Left lung (tissue), 10 donors: ENCODE results near the gene PDP2. TPM values are rescaled to one million over a fixed set of nuclear protein-coding genes. Genes with fewer than 3 reads are reported as not detected.

Experiments
- ATAC-seq: fragments of 200-7000 bp; cut with Tn5 transposase; one replicate; pipeline ENCODE4 v1.9.1; 2020; ENCODE audit warnings: moderate library complexity
- DNase-seq, 4 donors: peaks; one replicate each; pipeline ENCODE4 v3.0.0-alpha.2; 2013 to 2020
- H3K27ac ChIP-seq, 2 donors: fragments of 200-600 bp; sonication (generic) in 1 of 2; one replicate each; pipeline versions ENCODE4 v1.5.0 to v1.8.0; 2020 to 2021
- H3K27me3 ChIP-seq, 2 donors: fragments of 200-600 bp; sonication (generic) in 1 of 2; one replicate each; pipeline versions ENCODE4 v1.5.0 to v1.8.0; 2020 to 2021
- H3K36me3 ChIP-seq, 2 donors: fragments of 200-600 bp; sonication (generic) in 1 of 2; one replicate each; pipeline versions ENCODE4 v1.5.0 to v1.8.0; 2020 to 2021
- H3K4me1 ChIP-seq, 2 donors: fragments of 200-600 bp; one replicate each; pipeline ENCODE4 v1.8.0; 2021
- H3K4me3 ChIP-seq, 2 donors: fragments of 200-600 bp; sonication (generic) in 1 of 2; one replicate each; pipeline versions ENCODE4 v1.5.0 to v1.8.0; 2020 to 2021; ENCODE audit warnings: mild to moderate bottlenecking in 1 of 2
- H3K9me3 ChIP-seq, 2 donors: fragments of 200-600 bp; sonication (generic) in 1 of 2; one replicate each; pipeline versions ENCODE4 v1.5.0 to v1.8.0; 2020 to 2021
- CTCF ChIP-seq, 2 donors: fragments of 200-600 bp; sonication (generic) in 1 of 2; IDR thresholded peaks; one replicate each; pipeline versions ENCODE4 v1.5.0 to v1.8.0; 2021; ENCODE audit warnings: antibody characterized with exemption in 2 of 2
- intact Hi-C, 2 donors: fragments of 100-400 bp; cut with DNase I; formaldehyde crosslinking; loops; one replicate each; pipeline versions ENCODE4 v1.11.2 to v1.14.2; 2022
- polyA plus RNA-seq, 6 donors: library from polyadenylated mRNA; unstranded; fragments of 120-200 nt; gene quantifications; one replicate each; pipeline ENCODE4 v1.2.1, GENCODE V29; 2013; ENCODE audit not compliant: insufficient read length in 6 of 6
- total RNA-seq, 2 donors: library from RNA; stranded (reverse); fragmentation: NEBNext Ultra II Directional; extraction: Animal tissue kit (Norgen Biotek cat#: 25700); gene quantifications; one replicate each; pipeline ENCODE4 v1.2.1, GENCODE V29; 2021
- donor health status: DM: no; HTN: yes; CAD: no.
- donor health status: DM: no; HTN: no; CAD: no.

PDP2 gene
- total and polyA plus RNA-seq, 8 donors: 8.9 to 36.3 (median 9.7) TPM

GRCh38 chr16:66915041-66915440 is 34.7 kb downstream of the PDP2 start:
- no peaks in the 10 kb centered on the region for H3K36me3 ChIP-seq
- intact Hi-C loops: no loop called here
- TF ChIP-seq CTCF (IDR thresholded peaks at IDR 0.05): no peak
- H3K27ac ChIP-seq: no peak overlapping the region
- H3K4me1 ChIP-seq: no peaks in the 10 kb centered on the region
- H3K9me3 ChIP-seq: no peaks in the 10 kb centered on the region
- no peak overlapping the region for H3K4me3 ChIP-seq
- ATAC-seq (no peak), DNase-seq (peak in 1 of 4 donors; percentile 60)
- peaks cover 0 to 9% of the 10 kb centered on the region in 2 donors for H3K27me3 ChIP-seq

- intact Hi-C loops: no loop called here
- Histone ChIP-seq H3K9me3 (no peaks in the 10 kb centered on the region), H3K27ac (no peak overlapping the region), H3K4me1 (no peaks in the 10 kb centered on the region), H3K4me3 (no peak overlapping the region), H3K27me3 (peaks cover 0 to 24% of the 10 kb centered on the region in 2 donors), H3K36me3 (no peaks in the 10 kb centered on the region)
- no peak for TF ChIP-seq CTCF (IDR thresholded peaks at IDR 0.05)
- no peak for ATAC-seq
- no peak for DNase-seq
Measured at GRCh38 chr16:66916518-66916917, 36.2 kb downstream of the PDP2 start.

GRCh38 chr16:66917741-66918140 is 37.4 kb downstream of the PDP2 start:
- ATAC-seq (no peak), DNase-seq (no peak)
- Histone ChIP-seq H3K27ac (no peak overlapping the region), H3K4me1 (no peaks in the 10 kb centered on the region), H3K36me3 (no peaks in the 10 kb centered on the region), H3K4me3 (no peak overlapping the region), H3K27me3 (peaks cover 0 to 36% of the 10 kb centered on the region in 2 donors), H3K9me3 (no peaks in the 10 kb centered on the region)
- no peak for TF ChIP-seq CTCF (IDR thresholded peaks at IDR 0.05)
- intact Hi-C loops: no loop called here

GRCh38 chr16:66918355-66918754 is 38.0 kb downstream of the PDP2 start:
- H3K9me3 ChIP-seq: no peaks in the 10 kb centered on the region
- no peak overlapping the region for H3K4me3 ChIP-seq
- no peak for TF ChIP-seq CTCF (IDR thresholded peaks at IDR 0.05)
- DNase-seq (peak in 1 of 4 donors; percentile 27), ATAC-seq (no peak)
- peaks cover 0 to 5% of the 10 kb centered on the region in 2 donors for H3K4me1 ChIP-seq
- peaks cover 0 to 43% of the 10 kb centered on the region in 2 donors for H3K27me3 ChIP-seq
- H3K27ac ChIP-seq: no peak overlapping the region
- intact Hi-C loops: no loop called here
- H3K36me3 ChIP-seq: no peaks in the 10 kb centered on the region

- Histone ChIP-seq H3K36me3 (no peaks in the 10 kb centered on the region), H3K27ac (no peak within 1 kb of the TSS), H3K9me3 (no peaks in the 10 kb centered on the region), H3K27me3 (peaks cover 0 to 49% of the 10 kb centered on the region in 2 donors), H3K4me1 (peaks cover 0 to 11% of the 10 kb centered on the region in 2 donors), H3K4me3 (no peak within 1 kb of the TSS)
- peak in 1 of 4 donors; percentile 62 for DNase-seq
- no peak for TF ChIP-seq CTCF (IDR thresholded peaks at IDR 0.05)
- no peak for ATAC-seq
- intact Hi-C loops: no loop called here
Measured at GRCh38 chr16:66918803-66919568, 38.7 kb downstream of the PDP2 start, which contains the start of gene CDH16. Gene CDH16 (minus strand): TSS chr16:66918885. CDS start chr16:66918065, 820 bp downstream.
